Sigmoid colon (tissue), 7 donors: ENCODE data around the gene PRPS1L1. TPM values are rescaled to one million over a fixed set of nuclear protein-coding genes. Genes with fewer than 3 reads are reported as not detected.

Experiments used
- DNase-seq: peaks from one replicate; pipeline ENCODE4 v3.0.0-alpha.2; 2019
- H3K27ac ChIP-seq, 4 donors: fragments of 200-600 bp; sonication (generic); one replicate each; pipeline ENCODE4 v1.5.1; 2016 to 2019; ENCODE audit warnings: mild to moderate bottlenecking in 1 of 4
- H3K27me3 ChIP-seq, 3 donors: fragments of 200-600 bp; sonication (generic); one replicate each; pipeline ENCODE4 v1.5.1; 2019; ENCODE audit warnings: mild to moderate bottlenecking in 1 of 3
- H3K36me3 ChIP-seq, 4 donors: fragments of 200-600 bp; sonication (generic); one replicate each; pipeline ENCODE4 v1.5.1; 2016 to 2019
- H3K4me1 ChIP-seq, 4 donors: fragments of 200-600 bp; sonication (generic); one replicate each; pipeline ENCODE4 v1.5.1; 2017 to 2019
- H3K4me3 ChIP-seq, 4 donors: fragments of 200-600 bp; sonication (generic); one replicate each; pipeline ENCODE4 v1.5.1; 2017 to 2019; ENCODE audit warnings: mild to moderate bottlenecking in 2 of 4, moderate library complexity in 1 of 4
- H3K9me3 ChIP-seq, 4 donors: fragments of 200-600 bp in 3 of 4; sonication (generic) in 3 of 4; one replicate each; pipeline versions ENCODE4 v1.5.1 to v1.6.1; 2013 to 2019
- CTCF ChIP-seq, 4 experiments: fragments of 450-650 bp in 3 of 4; fragments of 200-600 bp in 1 of 4; IDR thresholded peaks; one replicate each; pipeline ENCODE4 v1.5.1; 2016 to 2019; ENCODE audit warnings: antibody characterized with exemption in 4 of 4, mild to moderate bottlenecking in 3 of 4, moderate library complexity in 2 of 4
- EP300 ChIP-seq, 4 donors: sonication (generic); formaldehyde crosslinking; IDR thresholded peaks; one replicate each; pipeline ENCODE4 v1.6.1; 2017; ENCODE audit warnings: antibody characterized with exemption in 4 of 4
- POLR2A ChIP-seq, 2 donors: fragments of 450-650 bp; IDR thresholded peaks; one replicate each; pipeline ENCODE4 v1.6.1; 2016; ENCODE audit warnings: antibody characterized with exemption in 2 of 2, mild to moderate bottlenecking in 2 of 2, moderate library complexity in 2 of 2
- POLR2AphosphoS5 ChIP-seq, 4 donors: sonication (generic); formaldehyde crosslinking; IDR thresholded peaks; one replicate each; pipeline ENCODE4 v1.6.1; 2017; ENCODE audit warnings: antibody characterized with exemption in 4 of 4
- WGBS, 2 donors: extraction: QIAGEN DNeasy Blood & Tissue Kit; methylation state at CpG; one replicate each; pipeline ENCODE4 v1.1.7; 2013; 5-methylcytosine and 5-hydroxymethylcytosine counted together
- intact Hi-C: fragments of 100-400 bp; cut with DNase I; formaldehyde crosslinking; loops from one replicate; pipeline ENCODE4 v1.15.1; 2023
- polyA plus RNA-seq, 3 donors: library from polyadenylated mRNA; stranded (reverse); fragments of 200-250 nt; gene quantifications; one replicate each; pipeline ENCODE4 v1.2.3, GENCODE V29; 2013
- total RNA-seq, 4 donors: library from RNA; depleted of rRNA; stranded (reverse); fragments of >200 nt; gene quantifications; one replicate each; pipeline ENCODE4 v1.1.0, GENCODE V29; 2016
- donor health status: healthy with polysubstance abuse.
- donor health status: Bipolar disorder and iron deficiency.
- donor health status: healthy.

PRPS1L1 gene
- total and polyA plus RNA-seq, 7 donors: not detected

- TF ChIP-seq CTCF (IDR thresholded peaks at IDR 0.05) (no peak), EP300 (IDR thresholded peaks at IDR 0.05) (no peak), POLR2AphosphoS5 (IDR thresholded peaks at IDR 0.05) (no peak), POLR2A (IDR thresholded peaks at IDR 0.05) (no peak)
- no peaks in the 10 kb centered on the region for H3K36me3 ChIP-seq
- H3K9me3 ChIP-seq: no peaks in the 10 kb centered on the region
- H3K4me3 ChIP-seq: no peak overlapping the region
- no peak for DNase-seq
- intact Hi-C loops: no loop called here
- H3K27me3 ChIP-seq: no peaks in the 10 kb centered on the region
- no peak overlapping the region for H3K27ac ChIP-seq
- no peaks in the 10 kb centered on the region for H3K4me1 ChIP-seq
These were observed 10.7 kb upstream of the PRPS1L1 start for GRCh38 chr7:18038382-18038781.

- TF ChIP-seq EP300 (IDR thresholded peaks at IDR 0.05) (no peak), POLR2A (IDR thresholded peaks at IDR 0.05) (no peak), CTCF (IDR thresholded peaks at IDR 0.05) (no peak), POLR2AphosphoS5 (IDR thresholded peaks at IDR 0.05) (no peak)
- 93% methylated on average over 3 of the region's 3 CpGs for WGBS, 2 donors
- intact Hi-C loops: no loop called here
- no peak overlapping the region for H3K4me3 ChIP-seq
- no peak for DNase-seq
- no peaks in the 10 kb centered on the region for H3K9me3 ChIP-seq
- no peaks in the 10 kb centered on the region for H3K4me1 ChIP-seq
- no peak overlapping the region for H3K27ac ChIP-seq
- H3K36me3 ChIP-seq: no peaks in the 10 kb centered on the region
- H3K27me3 ChIP-seq: no peaks in the 10 kb centered on the region
These were observed 10.0 kb upstream of the PRPS1L1 start for GRCh38 chr7:18037609-18038008.

DNA sequence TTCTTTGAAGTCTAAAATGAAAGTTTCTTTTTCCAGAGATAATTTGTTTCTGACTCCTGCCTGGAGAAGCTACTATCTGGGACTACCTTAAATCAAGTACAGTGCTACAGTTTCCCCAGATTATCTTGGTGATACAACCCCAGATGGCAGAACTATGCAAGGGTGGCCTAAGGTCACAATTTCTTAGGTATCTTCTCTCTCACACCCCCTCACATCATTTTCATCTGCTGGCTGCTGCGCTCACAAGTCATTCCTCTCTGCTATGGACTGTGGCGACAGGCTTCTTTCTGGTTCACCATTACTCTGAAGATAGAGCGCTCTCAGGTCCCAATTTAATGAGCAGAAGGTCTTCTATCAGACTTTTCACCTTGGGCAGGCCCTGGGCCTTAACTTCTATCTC, 9.1 kb upstream of the PRPS1L1 start:
- H3K4me1 ChIP-seq: no peaks in the 10 kb centered on the region
- no peaks in the 10 kb centered on the region for H3K36me3 ChIP-seq
- H3K4me3 ChIP-seq: no peak overlapping the region
- DNase-seq: no peak
- TF ChIP-seq POLR2AphosphoS5 (IDR thresholded peaks at IDR 0.05): no peak
- TF ChIP-seq CTCF (IDR thresholded peaks at IDR 0.05): no peak
- no peak for TF ChIP-seq EP300 (IDR thresholded peaks at IDR 0.05)
- intact Hi-C loops: no loop called here
- no peak overlapping the region for H3K27ac ChIP-seq
- H3K27me3 ChIP-seq: no peaks in the 10 kb centered on the region
- 98 to 99% methylated on average over 3 of the region's 3 CpGs for WGBS, 2 donors
- no peaks in the 10 kb centered on the region for H3K9me3 ChIP-seq

DNA sequence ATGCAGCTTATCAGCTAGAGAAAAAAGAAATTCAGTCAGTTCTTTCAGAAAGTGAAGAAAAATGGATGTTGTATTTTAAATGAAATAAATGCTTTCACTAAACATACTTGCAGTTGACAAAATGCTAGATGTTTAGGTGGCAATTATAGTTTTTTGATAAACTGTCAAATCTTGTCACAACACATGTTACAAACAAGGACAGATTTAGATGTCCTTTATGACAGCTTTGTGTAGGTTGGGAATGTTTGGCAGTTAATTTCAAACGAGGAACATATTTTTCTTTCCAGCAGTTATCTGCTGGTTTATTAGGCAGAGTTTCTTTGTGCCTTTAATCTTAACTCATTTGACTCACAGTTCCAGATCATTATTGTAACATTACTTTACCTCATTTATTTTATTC, 3.1 kb upstream of the PRPS1L1 start:
- 7 to 42% methylated on average over 1 of the region's 1 CpG for WGBS, 2 donors
- H3K9me3 ChIP-seq: no peaks in the 10 kb centered on the region
- DNase-seq: no peak
- H3K4me3 ChIP-seq: no peak overlapping the region
- TF ChIP-seq CTCF (IDR thresholded peaks at IDR 0.05) (no peak), POLR2AphosphoS5 (IDR thresholded peaks at IDR 0.05) (no peak), EP300 (IDR thresholded peaks at IDR 0.05) (no peak), POLR2A (IDR thresholded peaks at IDR 0.05) (no peak)
- intact Hi-C loops: no loop called here
- no peaks in the 10 kb centered on the region for H3K36me3 ChIP-seq
- no peak overlapping the region for H3K27ac ChIP-seq
- no peaks in the 10 kb centered on the region for H3K4me1 ChIP-seq
- no peaks in the 10 kb centered on the region for H3K27me3 ChIP-seq

- Histone ChIP-seq H3K27me3 (no peaks in the 10 kb centered on the region), H3K4me3 (no peak overlapping the region), H3K4me1 (no peaks in the 10 kb centered on the region), H3K27ac (peak overlapping the region in 1 of 4 donors; percentile 25), H3K9me3 (no peaks in the 10 kb centered on the region), H3K36me3 (no peaks in the 10 kb centered on the region)
- DNase-seq: no peak
- intact Hi-C loops: no loop called here
- TF ChIP-seq EP300 (IDR thresholded peaks at IDR 0.05): no peak
- WGBS, 2 donors: 54 to 82% methylated on average over 3 of the region's 3 CpGs
These were observed 7.4 kb downstream of the PRPS1L1 start for GRCh38 chr7:18020138-18020715.
